SU-DHL-6 (cell line): ENCODE measurements around the gene CAD.

Source experiments
- EZH2phosphoT487 ChIP-seq: fragments of 200-600 bp; sonication (generic), shearing (Covaris generic); conservative IDR thresholded peaks from 2 replicates; pipeline ENCODE4 v1.6.1; 2018; ENCODE audit warnings: mild to moderate bottlenecking, antibody characterized with exemption, low read length, moderate library complexity, mixed read lengths
- TF ChIP-seq, protein P1 (sequence below): fragments of 200-600 bp; sonication (generic); IDR thresholded peaks from one replicate; pipeline ENCODE4 v1.5.1; 2017; ENCODE audit warnings: antibody characterized with exemption, mild to moderate bottlenecking, low read length, moderate library complexity; ENCODE audit not compliant: insufficient read depth, poor library complexity, severe bottlenecking

DNA sequence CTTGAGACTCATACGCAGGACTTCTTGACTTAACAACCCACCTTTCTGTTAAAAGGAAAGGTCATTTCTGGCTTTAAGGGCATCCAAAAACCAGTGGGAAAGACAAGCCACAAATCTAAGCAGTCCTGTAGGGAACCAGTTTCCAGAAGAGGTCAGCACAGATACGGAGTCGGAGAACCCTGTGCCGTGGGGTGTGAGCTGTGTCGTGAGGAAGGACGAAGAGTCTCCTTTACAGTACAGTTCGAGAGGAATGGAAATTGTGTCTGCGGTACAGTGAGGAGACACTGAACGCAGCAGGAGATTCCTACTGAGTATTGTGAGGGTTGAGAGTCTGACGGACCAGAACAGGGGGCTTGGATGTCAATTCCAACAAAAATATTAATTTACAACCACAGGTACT is 27.9 kb downstream of the CAD start:
- TF ChIP-seq, protein P1, sequence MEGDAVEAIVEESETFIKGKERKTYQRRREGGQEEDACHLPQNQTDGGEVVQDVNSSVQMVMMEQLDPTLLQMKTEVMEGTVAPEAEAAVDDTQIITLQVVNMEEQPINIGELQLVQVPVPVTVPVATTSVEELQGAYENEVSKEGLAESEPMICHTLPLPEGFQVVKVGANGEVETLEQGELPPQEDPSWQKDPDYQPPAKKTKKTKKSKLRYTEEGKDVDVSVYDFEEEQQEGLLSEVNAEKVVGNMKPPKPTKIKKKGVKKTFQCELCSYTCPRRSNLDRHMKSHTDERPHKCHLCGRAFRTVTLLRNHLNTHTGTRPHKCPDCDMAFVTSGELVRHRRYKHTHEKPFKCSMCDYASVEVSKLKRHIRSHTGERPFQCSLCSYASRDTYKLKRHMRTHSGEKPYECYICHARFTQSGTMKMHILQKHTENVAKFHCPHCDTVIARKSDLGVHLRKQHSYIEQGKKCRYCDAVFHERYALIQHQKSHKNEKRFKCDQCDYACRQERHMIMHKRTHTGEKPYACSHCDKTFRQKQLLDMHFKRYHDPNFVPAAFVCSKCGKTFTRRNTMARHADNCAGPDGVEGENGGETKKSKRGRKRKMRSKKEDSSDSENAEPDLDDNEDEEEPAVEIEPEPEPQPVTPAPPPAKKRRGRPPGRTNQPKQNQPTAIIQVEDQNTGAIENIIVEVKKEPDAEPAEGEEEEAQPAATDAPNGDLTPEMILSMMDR = no peak
- no peak for TF ChIP-seq EZH2phosphoT487
